GM23248 (cell line): ENCODE data around the gene ZDHHC6.

Experiments
- EZH2 ChIP-seq: fragments of 200-600 bp; sonication (generic); IDR thresholded peaks from 2 replicates; pipeline ENCODE4 v1.6.1; 2018; ENCODE audit warnings: antibody characterized with exemption, mild to moderate bottlenecking; ENCODE audit not compliant: insufficient read depth, poor library complexity, severe bottlenecking
- EZH2phosphoT487 ChIP-seq: fragments of 200-600 bp; sonication (generic); IDR thresholded peaks from 2 replicates; pipeline ENCODE4 v1.6.1; 2018; ENCODE audit warnings: antibody characterized with exemption, moderate library complexity, mild to moderate bottlenecking, low read depth; ENCODE audit not compliant: insufficient read depth

DNA sequence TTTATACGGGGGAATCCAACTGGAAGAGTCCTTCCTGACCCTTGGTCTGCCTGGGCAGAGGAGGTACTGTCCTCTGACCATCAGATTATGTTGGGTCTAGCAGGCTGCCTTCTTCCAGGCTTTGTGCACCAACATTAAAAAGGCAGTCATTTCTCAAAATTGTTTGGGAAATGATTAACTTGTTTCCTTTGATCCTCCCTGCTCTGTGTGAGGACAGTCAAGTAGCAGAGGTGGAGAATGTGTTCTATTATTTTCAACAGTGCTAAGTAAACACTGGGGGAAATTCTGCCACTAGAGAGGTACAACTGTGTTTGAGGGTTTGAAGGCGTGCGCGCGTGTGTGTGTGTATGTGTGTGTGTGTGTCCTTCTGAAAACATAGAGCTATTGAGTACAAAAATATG, 52.2 kb downstream of the ZDHHC6 start:
- TF ChIP-seq EZH2phosphoT487 (no peak), EZH2 (no peak)
